ENCODE measurements around the gene SGIP1.

The SGIP1 gene

GRCh38 chr1:66605419-66605997 is 71.6 kb downstream of the SGIP1 start:
- no peaks in the 10 kb centered on the region for H3K9me3 ChIP-seq
- no peak overlapping the region for H3K4me3 ChIP-seq (ENCODE audit: low read depth in 1 of 2, low read length in 1 of 2)
- no peak overlapping the region for H3K27ac ChIP-seq
- TF ChIP-seq, protein P1, sequence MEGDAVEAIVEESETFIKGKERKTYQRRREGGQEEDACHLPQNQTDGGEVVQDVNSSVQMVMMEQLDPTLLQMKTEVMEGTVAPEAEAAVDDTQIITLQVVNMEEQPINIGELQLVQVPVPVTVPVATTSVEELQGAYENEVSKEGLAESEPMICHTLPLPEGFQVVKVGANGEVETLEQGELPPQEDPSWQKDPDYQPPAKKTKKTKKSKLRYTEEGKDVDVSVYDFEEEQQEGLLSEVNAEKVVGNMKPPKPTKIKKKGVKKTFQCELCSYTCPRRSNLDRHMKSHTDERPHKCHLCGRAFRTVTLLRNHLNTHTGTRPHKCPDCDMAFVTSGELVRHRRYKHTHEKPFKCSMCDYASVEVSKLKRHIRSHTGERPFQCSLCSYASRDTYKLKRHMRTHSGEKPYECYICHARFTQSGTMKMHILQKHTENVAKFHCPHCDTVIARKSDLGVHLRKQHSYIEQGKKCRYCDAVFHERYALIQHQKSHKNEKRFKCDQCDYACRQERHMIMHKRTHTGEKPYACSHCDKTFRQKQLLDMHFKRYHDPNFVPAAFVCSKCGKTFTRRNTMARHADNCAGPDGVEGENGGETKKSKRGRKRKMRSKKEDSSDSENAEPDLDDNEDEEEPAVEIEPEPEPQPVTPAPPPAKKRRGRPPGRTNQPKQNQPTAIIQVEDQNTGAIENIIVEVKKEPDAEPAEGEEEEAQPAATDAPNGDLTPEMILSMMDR (IDR thresholded peaks at IDR 0.05): no peak
- H3K4me1 ChIP-seq (ENCODE audit: control insufficient read depth in 1 of 2, insufficient read depth in 1 of 2, low read depth in 1 of 2, low read length in 1 of 2): no peaks in the 10 kb centered on the region
- H3K27me3 ChIP-seq: no peaks in the 10 kb centered on the region
- no peaks in the 10 kb centered on the region for H3K36me3 ChIP-seq

GRCh38 chr1:66606362-66607065 is 72.6 kb downstream of the SGIP1 start:
- TF ChIP-seq, protein P1 (IDR thresholded peaks at IDR 0.05): no peak
- no peak overlapping the region for H3K27ac ChIP-seq
- no peak overlapping the region for H3K4me3 ChIP-seq (ENCODE audit: low read depth in 1 of 2, low read length in 1 of 2)
- no peaks in the 10 kb centered on the region for H3K27me3 ChIP-seq
- no peaks in the 10 kb centered on the region for H3K36me3 ChIP-seq
- H3K9me3 ChIP-seq: no peaks in the 10 kb centered on the region
- no peaks in the 10 kb centered on the region for H3K4me1 ChIP-seq (ENCODE audit: control insufficient read depth in 1 of 2, insufficient read depth in 1 of 2, low read depth in 1 of 2, low read length in 1 of 2)

DNA sequence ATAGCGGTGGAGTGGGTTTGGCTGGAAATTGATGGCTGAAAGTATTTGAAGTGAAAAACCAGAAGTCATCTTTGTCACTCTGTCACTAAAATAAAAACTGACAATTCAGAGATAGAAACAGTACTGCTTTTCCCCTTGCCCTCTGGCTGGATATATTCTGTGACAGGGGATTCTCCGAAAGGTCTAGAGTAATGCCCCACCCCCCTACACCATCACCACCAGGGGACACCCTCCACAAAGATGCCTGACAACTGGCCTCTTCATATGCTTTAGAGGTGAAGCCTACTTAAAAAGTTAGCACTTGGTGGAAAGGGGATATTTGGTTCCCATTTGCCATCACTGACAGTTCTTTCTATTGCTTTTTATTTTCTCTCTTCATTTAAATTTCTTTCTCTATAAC is 73.5 kb downstream of the SGIP1 start:
- Histone ChIP-seq H3K9me3 (no peaks in the 10 kb centered on the region), H3K27ac (no peak overlapping the region)

GRCh38 chr1:66613187-66613586 is 79.2 kb downstream of the SGIP1 start:
- no peaks in the 10 kb centered on the region for H3K27me3 ChIP-seq
- no peaks in the 10 kb centered on the region for H3K36me3 ChIP-seq
- H3K4me3 ChIP-seq (ENCODE audit: low read depth in 1 of 2, low read length in 1 of 2): no peak overlapping the region
- H3K4me1 ChIP-seq (ENCODE audit: control insufficient read depth in 1 of 2, insufficient read depth in 1 of 2, low read depth in 1 of 2, low read length in 1 of 2): no peaks in the 10 kb centered on the region
- no peak overlapping the region for H3K27ac ChIP-seq
- TF ChIP-seq, protein P1 (IDR thresholded peaks at IDR 0.05): no peak
- no peaks in the 10 kb centered on the region for H3K9me3 ChIP-seq

More for the DNA sequence above, 73.5 kb downstream of the SGIP1 start:
- H3K27me3 ChIP-seq: no peaks in the 10 kb centered on the region
- H3K4me3 ChIP-seq (ENCODE audit: low read depth in 1 of 2, low read length in 1 of 2): no peak overlapping the region
- H3K4me1 ChIP-seq (ENCODE audit: control insufficient read depth in 1 of 2, insufficient read depth in 1 of 2, low read depth in 1 of 2, low read length in 1 of 2): no peaks in the 10 kb centered on the region
- TF ChIP-seq, protein P1 (IDR thresholded peaks at IDR 0.05): no peak
- H3K36me3 ChIP-seq: no peaks in the 10 kb centered on the region

- Histone ChIP-seq H3K36me3 (no peaks in the 10 kb centered on the region), H3K27ac (no peak overlapping the region), H3K4me3 (ENCODE audit: low read depth in 1 of 2, low read length in 1 of 2) (no peak overlapping the region), H3K9me3 (no peaks in the 10 kb centered on the region), H3K4me1 (ENCODE audit: control insufficient read depth in 1 of 2, insufficient read depth in 1 of 2, low read depth in 1 of 2, low read length in 1 of 2) (no peaks in the 10 kb centered on the region), H3K27me3 (no peaks in the 10 kb centered on the region)
- TF ChIP-seq, protein P1 (IDR thresholded peaks at IDR 0.05): no peak
Observed at GRCh38 chr1:66617362-66618184, 83.6 kb downstream of the SGIP1 start.

Data from neutrophil (primary cell).